ENCODE data around the gene PTH2.
"Not testable (repeated sequence)": the region's sequence is repeated elsewhere in the genome, so short reads cannot be mapped to it uniquely, and the experiment has no call there.

Gene PTH2

DNA sequence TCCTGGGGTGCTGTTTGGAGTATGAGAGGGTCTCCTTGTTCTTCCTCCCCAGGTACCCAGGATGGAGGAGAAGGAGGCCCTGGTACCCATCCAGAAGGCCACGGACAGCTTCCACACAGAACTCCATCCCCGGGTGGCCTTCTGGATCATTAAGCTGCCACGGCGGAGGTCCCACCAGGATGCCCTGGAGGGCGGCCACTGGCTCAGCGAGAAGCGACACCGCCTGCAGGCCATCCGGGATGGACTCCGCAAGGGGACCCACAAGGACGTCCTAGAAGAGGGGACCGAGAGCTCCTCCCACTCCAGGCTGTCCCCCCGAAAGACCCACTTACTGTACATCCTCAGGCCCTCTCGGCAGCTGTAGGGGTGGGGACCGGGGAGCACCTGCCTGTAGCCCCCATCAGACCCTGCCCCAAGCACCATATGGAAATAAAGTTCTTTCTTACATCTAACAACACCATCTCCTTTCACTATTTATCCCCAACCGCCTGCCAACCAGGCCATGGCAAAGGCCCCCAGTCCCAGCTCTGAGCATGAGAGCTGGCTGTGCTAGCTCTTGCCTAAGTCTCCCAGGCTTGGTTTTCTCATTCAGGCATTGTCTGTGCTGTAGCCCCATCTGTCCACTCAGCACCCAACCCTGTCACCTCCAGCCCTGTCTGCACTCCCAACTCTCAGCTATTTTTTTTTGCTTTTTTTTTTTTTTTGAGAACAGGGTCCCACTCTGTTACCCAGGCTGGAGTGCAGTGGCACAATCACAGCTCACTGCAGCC is 48.4 kb downstream of the PTH2 start:
- no peak for DNase-seq

GRCh38 chr19:49373174-49373573 is 50.1 kb downstream of the PTH2 start:
- DNase-seq, result not testable (repeated sequence)

Measured in activated naive CD4-positive, alpha-beta T cell (primary cell).